GM15510 (cell line): Measurements from ENCODE around the gene RORC.
A peak's percentile ranks its signal among the peaks of the same experiment; 100 is the strongest.

ENCODE experiments used
- POLR2A ChIP-seq: IDR thresholded peaks from 3 replicates; pipeline ENCODE4 v1.6.1; 2011; ENCODE audit warnings: borderline replicate concordance; ENCODE audit not compliant: insufficient read length; ENCODE audit errors: extremely low read depth

Gene RORC

DNA sequence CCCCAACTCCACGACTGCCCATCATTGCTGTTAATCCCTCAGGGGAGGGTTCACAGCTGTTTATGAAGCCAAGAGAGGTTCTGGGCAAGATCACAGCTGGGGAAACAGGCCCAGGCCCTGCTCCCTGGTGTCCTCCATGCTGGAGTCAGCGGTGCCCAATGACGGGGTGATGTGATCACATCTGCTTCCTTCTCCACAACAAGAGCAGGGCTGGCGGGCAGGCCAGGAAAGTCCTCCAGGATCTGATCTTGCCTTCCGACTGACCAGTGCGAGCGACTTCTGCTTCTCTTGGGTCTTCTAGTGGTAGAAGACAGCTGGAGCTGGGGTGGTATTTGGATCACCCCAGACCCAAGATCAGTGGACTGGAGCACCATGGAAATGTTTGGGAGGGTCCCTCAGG lies 25.4 kb downstream of the RORC start:
- TF ChIP-seq POLR2A: no peak

DNA sequence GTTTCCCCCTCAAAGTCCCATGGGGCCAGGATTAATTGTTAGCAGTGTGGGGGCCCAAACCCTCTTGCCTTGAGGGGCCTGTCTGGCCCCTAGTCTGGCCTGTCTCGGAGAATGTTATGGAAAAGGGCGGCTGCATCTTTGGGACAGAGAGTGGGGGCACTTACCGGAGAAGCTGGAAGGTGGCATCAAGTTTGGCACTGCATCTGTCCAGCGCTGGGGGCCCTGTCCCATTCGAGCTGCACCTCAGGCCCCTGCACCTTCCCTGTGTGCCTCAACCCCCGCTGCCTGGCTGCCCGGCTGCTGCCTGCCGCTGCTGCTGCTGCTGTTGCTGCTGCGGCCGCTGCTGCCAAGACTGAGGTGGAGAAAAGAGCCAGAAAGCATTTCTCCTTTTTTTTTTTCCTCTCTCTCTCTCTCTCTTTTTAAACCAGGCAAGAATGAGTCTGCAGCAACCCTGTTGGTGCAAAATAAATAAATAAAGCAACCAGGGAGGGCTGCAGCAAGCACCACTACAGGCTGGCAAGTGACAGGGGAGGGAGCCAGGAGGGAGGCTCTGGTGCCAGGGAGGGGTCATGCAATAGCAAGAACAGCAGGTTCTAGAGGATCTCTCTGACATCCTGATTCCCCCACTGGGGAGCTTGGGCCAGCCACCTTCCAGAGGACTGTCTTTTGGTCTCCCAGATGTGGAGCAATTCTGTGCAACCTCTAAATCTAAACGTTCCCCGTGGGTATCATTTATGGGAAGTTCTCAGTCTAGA lies 26.4 kb downstream of the RORC start, which contains the start of gene LINGO4:
TSS of gene LINGO4 (minus strand) at position 354 of the 755 bp plus-strand sequence. CDS start 2,715 bp downstream, outside the sequence.
- TF ChIP-seq POLR2A: no peak

DNA sequence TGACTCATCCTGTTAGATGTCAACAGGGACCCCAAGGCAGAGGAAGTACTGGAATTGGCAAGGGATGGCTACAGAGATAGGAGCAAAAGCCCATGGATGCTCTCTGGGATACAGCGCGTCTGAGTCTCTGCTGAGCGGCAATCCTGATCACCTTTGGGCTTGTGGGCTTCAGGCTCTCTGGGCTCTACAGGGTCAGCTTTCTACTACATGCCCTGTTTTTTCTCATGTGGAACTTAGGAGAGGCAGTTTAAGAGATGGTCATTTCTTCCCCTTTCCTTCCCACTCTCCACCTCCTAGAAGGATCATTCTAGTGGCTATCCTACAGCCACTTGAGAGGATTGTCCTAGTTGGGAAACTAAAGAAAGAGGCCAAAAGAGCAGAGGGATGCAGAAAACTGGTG lies 27.7 kb downstream of the RORC start:
- no peak for TF ChIP-seq POLR2A

DNA sequence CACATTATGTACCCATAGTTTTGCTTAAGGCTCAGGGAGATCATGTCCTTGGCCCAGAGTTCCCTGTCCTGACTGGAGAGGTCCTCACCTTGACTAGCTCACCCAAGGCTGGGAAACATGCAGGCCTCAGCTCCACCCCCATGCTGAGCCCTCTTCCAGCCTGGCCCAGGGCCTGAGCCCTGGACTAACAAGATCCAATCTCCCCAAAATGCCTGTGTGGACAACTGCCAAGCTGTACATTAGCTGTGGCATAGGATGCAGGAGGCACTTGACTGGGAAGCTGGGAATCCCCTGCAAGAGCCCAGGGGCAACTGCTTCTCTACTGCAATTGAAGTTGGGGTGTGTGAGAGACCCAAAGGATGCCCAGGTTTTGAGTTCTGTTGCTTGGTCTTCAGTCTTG lies 28.4 kb downstream of the RORC start:
- no peak for TF ChIP-seq POLR2A

DNA sequence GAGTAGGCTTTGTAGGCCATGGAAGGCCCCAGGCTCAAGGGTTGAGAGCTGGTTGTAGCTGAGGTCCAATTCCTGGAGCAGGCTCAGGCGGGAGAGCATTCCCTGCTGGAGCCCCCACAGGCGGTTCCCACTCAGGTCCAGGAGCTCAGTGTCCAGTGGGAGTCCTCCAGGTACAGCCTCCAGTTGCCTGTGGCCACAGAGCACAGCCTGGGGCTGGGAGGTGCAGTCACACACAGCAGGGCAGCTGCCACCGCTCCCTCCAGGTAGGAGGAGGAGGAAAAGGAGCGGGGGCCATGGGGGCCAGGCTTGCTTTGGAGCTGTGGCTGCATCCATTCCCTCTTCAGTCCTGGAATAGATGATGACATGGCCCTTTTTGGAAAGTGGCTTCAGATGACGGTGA lies 29.2 kb downstream of the RORC start:
- no peak for TF ChIP-seq POLR2A

DNA sequence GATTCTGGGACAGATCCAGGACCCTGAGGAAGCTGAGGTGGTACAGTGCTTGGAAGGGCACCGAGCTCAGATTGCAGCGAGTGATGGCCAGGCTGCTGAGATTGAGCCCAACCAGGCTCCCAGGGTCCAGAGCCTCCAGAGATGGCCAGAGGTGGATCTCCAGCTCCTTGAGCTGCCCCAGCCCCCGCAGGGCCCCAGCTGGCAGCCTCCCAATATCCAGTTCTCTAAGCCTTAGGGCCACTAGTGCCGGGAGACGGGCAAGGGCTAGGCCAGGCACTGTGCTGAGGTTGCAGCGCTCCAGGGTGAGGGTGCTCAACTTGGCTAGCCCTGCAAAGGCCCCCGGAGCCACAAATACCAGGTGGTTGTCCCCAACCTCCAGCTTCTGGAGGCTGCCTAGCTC lies 29.8 kb downstream of the RORC start:
- TF ChIP-seq POLR2A: no peak

DNA sequence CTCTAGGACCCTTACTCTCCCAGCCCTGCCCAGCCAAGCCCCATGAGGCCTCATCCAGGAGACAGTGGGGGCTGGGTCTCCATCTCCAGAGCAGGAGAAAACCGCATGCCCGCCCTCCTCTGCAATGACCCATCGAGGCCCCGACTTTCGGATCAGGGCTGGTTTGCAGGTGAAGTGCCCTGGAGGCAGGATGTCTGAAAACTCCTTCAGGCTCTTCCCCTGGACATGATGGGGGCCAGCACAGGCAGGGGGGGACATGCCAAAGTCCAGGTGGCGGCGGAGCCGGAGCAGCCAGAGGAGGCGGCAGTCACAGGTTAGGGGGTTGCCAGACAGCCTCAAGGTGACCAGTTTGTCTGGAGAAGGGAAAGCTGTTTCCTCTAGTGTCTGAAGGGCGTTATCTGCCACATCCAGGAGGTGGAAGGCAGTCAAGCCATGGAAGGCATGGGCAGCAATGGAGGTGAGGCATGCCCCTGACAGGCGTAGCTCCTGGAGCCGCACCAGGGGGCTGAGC lies 30.2 kb downstream of the RORC start:
- no peak for TF ChIP-seq POLR2A

DNA sequence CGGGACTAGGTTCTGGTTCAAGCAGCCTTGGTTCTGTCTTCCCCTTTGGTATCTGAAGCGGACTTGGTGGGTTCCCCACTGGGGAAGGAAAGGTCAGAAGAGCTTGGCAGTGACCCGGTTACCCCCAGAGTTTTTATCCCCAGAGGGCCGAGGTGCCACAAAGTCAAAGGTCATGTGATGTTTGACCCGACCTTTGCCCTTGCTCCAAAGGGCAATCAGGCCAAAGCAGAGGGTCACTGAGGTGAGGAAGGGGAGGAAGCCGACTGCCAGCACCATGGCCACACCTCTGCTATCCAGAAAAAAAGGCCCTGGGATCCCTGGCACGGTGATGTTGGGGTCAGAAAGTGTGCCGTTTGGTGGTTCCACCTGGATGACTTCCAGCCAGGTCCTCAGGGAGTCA lies 30.8 kb downstream of the RORC start:
- no peak for TF ChIP-seq POLR2A

DNA sequence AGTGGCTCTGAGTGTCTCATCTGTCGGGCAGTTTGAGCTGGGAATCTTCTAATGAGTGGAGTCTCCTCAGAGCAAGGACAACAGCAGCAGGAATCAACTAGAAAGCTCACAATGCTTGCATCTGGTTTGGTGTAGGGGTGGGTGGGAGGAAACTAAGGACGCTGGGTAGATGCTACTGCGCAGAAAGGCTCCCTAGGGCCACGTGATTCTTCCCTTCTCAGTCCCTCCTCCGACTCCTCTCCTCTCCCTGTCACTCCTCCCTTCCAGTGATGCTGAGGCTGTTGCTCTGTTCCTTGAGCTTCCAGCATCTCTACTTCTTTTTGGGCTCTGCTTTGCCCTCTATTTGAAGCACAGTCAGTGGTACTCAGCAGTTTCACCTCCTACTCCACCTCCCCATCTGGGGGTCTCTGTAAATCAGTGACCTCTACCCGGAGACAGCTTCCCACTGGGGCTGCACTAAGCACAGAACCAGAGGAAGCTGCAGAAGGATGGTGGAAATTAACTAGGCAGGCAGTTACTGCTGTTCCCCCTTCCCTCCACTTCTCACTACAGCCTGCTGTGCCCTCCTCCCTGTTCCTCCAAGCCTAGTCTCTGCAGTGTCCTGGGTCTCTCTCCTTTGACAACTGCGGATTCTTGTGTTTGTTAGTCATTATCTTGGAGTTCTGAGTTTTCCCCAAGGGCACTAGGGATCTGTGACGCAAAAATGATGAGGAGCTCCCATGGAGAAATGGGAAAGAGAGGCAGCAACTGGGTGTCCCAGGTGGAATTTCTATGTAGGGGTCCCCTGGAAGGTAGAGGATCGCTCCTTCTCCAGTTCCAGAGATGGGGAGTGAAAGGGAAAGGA lies 32.2 kb downstream of the RORC start:
- TF ChIP-seq POLR2A: no peak

DNA sequence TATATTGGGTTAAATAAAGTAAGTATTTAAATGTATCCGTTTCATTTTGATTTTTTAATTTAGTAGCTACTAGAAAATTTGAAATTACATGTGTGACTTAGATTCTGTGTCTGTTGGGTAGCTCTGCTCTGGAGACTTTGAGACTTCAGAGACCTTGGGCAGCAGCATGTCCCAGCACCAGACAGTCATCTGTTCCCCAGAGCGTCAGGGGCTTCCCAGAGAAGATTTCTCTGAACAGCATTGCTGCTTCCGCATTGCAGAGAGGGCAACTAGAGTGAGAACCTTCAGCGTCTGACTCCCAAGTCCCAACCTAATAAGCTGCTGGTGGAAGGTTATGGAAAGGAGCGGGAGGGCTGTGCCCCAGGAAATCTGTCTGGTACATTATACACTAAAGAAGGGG lies 33.0 kb downstream of the RORC start:
- no peak for TF ChIP-seq POLR2A

DNA sequence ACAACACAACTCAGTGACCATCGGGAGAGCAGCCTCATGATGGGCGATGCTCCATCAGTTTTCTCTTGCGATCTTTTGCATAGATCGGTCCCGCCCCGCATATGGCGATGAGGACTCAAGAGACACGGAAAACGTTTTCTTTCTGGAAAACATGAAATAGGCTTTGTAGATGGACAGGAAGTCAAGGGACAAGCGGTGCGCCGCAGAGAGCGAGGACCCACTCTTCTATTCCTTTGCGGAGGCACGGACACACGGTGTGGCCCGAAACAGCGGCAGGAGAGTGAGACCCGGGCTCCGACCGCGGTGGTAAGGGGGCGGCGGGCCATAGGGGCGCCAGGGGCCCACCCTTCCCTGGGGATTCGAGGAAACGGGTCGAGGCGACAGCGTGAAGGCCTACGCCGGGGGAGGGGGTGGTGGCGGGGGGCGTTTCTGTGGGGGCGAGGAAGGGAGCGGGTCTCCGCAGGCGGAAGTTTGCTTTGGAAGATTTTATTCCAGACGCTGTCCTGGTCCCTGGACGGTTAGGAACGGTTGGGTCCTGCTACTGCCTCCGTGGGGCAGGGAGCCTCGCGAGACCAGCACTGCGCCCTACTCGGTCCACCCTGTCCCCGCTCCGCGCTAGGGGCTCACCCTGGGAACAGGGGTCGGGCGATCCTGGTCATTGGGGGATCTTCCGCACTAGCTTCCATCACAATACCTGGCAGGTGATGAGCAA lies 40.5 kb downstream of the RORC start:
- TF ChIP-seq POLR2A: no peak

DNA sequence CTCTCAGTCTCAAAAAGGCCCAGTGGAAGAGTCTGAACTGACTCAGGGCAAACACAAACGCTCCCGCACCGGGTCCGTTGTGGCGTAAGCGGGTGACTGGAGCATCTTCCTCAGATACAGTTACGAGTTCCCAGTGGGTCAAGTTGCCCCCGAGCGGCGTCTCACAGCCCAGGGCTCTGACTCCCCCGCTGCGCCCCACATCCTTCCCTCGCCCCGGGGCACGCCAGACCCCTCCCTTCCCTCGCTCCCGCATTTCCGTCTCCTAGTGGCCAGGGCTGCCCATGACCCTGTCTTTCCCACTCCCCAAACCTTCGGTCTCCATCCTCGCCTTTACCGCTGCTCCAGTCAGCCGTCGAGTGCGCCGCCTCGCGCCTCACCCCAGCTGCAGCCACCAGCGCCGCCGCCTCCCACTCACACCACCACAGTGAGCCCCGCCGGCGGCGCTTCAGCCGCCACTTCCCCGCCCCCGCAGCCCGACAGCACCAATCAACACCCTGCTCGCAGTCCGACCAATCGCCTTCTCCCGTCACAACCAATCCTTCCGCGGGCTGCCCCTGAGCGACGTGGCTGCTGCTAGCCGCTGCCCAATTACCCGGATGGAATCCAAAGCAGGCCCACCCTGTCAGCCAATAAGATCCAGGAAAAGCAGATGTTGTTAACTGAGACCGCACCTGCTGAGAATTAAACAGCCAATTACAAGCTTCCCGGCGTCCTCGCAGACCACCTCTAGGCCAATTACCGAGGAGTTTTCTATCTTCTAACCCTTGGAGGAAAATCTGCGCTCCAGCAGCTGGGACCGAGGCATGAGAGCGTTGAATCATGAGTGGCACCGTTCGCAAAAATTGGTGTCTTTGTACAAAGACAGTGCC lies 41.3 kb downstream of the RORC start, which contains the start of gene TDRKH:
TSS of gene TDRKH (minus strand) at position 430 of the 869 bp plus-strand sequence. CDS start 7,478 bp downstream, outside the sequence.
- TF ChIP-seq POLR2A: peak; percentile 60

DNA sequence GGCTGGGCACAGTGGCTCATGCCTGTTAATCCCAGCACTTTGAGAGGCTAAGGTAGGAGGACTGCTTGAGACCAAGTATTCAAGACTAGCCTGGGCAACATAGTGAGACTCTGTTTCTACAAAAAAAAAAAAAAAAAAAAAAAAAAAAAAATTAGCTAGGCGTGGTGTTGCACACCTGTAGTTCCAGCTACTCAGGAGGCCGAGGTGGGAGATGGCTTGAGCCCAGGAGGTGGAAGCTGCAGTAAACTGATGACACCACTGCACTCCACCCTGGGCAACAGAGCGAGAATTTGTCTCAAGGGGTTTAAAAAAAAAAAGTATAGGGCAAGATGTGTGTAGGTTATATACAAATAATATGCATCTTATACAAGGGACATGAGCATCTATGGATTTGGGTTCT lies 43.9 kb downstream of the RORC start:
- TF ChIP-seq POLR2A: no peak

DNA sequence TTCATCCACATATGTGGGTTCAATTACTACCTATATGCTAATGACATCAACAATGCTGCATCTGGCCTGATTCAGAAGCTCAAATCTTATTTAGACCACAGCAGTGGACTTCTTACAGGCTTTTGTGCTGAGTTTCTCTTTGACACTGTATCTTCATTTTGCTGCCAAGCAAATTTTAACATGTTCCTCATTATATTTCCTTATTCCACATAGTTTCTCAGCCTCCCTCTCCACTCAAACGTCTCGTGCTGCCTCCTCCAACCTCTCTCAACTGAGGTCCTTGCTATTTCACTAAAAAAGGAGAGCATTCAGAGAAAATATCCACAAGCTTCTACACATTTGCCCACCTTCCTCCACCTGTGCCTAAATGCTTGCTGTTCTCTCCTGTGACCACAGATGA lies 47.8 kb downstream of the RORC start:
- no peak for TF ChIP-seq POLR2A
